B cell (primary cell): ENCODE measurements around the gene SARM1. TPM values are rescaled to one million over a fixed set of nuclear protein-coding genes. Genes with fewer than 3 reads are reported as not detected.

Source experiments
- ATAC-seq: fragments of 200-7000 bp; cut with Tn5 transposase; one replicate; pipeline ENCODE4 v1.10.0; 2021; ENCODE audit warnings: low read depth, mild to moderate bottlenecking, moderate number of reproducible peaks, moderate library complexity
- CTCF ChIA-PET: fragments of 350-600 bp; sonication (Branson Sonifier 250); formaldehyde crosslinking; loops from one replicate; lab custom pipeline; 2021; ENCODE audit warnings: antibody characterized with exemption, inconsistent platforms; lab: Charles Lee
- POLR2A ChIA-PET: fragments of 350-600 bp; sonication (Branson Sonifier 250); formaldehyde crosslinking; loops from one replicate; lab custom pipeline; 2021; ENCODE audit warnings: antibody characterized with exemption; lab: Charles Lee
- DNase-seq: peaks from one replicate; pipeline ENCODE4 v3.0.0; 2013
- H2AFZ ChIP-seq: 2 replicates; pipeline ENCODE4 v1.6.1; 2012; ENCODE audit warnings: mild to moderate bottlenecking, low read depth, low read length; ENCODE audit not compliant: insufficient read depth, poor library complexity, severe bottlenecking
- H3K27ac ChIP-seq, 2 donors: 1 replicate in 1 of 2; 2 replicates in 1 of 2; pipeline ENCODE4 v1.5.1; 2012 to 2013; ENCODE audit warnings: low read length in 2 of 2, mild to moderate bottlenecking in 2 of 2, moderate library complexity in 1 of 2
- H3K27me3 ChIP-seq, 4 experiments: fragments of 200-600 bp in 1 of 4; sonication (generic) in 1 of 4; replicated peaks in 1 of 4; 1 replicate in 2 of 4; 2 replicates in 2 of 4; pipeline versions ENCODE4 v1.6.1 to v1.7.0; 2013 to 2016; ENCODE audit warnings: low read length in 3 of 4, mild to moderate bottlenecking in 2 of 4, mixed read lengths in 1 of 4, moderate library complexity in 1 of 4; ENCODE audit not compliant: insufficient read depth in 4 of 4, control insufficient read depth in 3 of 4; ENCODE audit errors: control extremely low read depth in 1 of 4
- H3K36me3 ChIP-seq, 2 experiments: replicated peaks in 1 of 2; 1 replicate in 1 of 2; 2 replicates in 1 of 2; pipeline versions ENCODE4 v1.6.1 to v1.7.1; 2013; ENCODE audit warnings: low read length in 1 of 2; ENCODE audit not compliant: insufficient read depth in 2 of 2, control insufficient read depth in 1 of 2; ENCODE audit errors: control extremely low read depth in 1 of 2, extremely low read depth in 1 of 2
- H3K4me1 ChIP-seq, 2 donors: fragments of 200-600 bp in 1 of 2; sonication (generic) in 1 of 2; 1 replicate in 1 of 2; 2 replicates in 1 of 2; pipeline versions ENCODE4 v1.5.1 to v1.6.1; 2013 to 2017; ENCODE audit warnings: low read length in 2 of 2; ENCODE audit not compliant: control insufficient read depth in 2 of 2, insufficient read depth in 2 of 2
- H3K4me2 ChIP-seq: replicated peaks from 2 replicates; pipeline ENCODE3; 2012; ENCODE audit warnings: mild to moderate bottlenecking, low read depth, low read length; ENCODE audit not compliant: poor library complexity, severe bottlenecking
- H3K4me3 ChIP-seq, 5 experiments: fragments of 200-600 bp in 1 of 5; sonication (generic) in 1 of 5; 1 replicate in 3 of 5; 2 replicates in 2 of 5; pipeline versions ENCODE4 v1.5.1 to v1.7.0; 2011 to 2016; ENCODE audit warnings: low read length in 4 of 5, mild to moderate bottlenecking in 4 of 5, low read depth in 2 of 5, control low read depth in 1 of 5, moderate library complexity in 1 of 5; ENCODE audit not compliant: insufficient read depth in 1 of 5; ENCODE audit errors: control extremely low read depth in 1 of 5, extremely low read depth in 1 of 5
- H3K79me2 ChIP-seq: fragments of 200-600 bp; sonication (generic); one replicate; pipeline ENCODE4 v1.6.0; 2016; ENCODE audit warnings: low read length; ENCODE audit not compliant: control insufficient read depth, insufficient read depth
- H3K9ac ChIP-seq: fragments of 200-600 bp; sonication (generic); 2 replicates; pipeline ENCODE4 v1.6.1; 2017; ENCODE audit warnings: mild to moderate bottlenecking, low read length, moderate library complexity
- H3K9me3 ChIP-seq, 3 donors: one replicate each; pipeline versions ENCODE4 v1.6.1 to v1.7.1; 2013; ENCODE audit warnings: low read length in 2 of 3; ENCODE audit not compliant: control insufficient read depth in 2 of 3, insufficient read depth in 1 of 3; ENCODE audit errors: control extremely low read depth in 1 of 3
- H4K20me1 ChIP-seq: 2 replicates; pipeline ENCODE4 v1.6.0; 2012; ENCODE audit warnings: mild to moderate bottlenecking, low read length; ENCODE audit not compliant: insufficient read depth, control insufficient read depth, poor library complexity, severe bottlenecking
- H3K27ac Mint-ChIP-seq: one replicate; pipeline ENCODE4 v1.8.0; 2021; ENCODE audit warnings: mixed read lengths
- H3K27me3 Mint-ChIP-seq: one replicate; pipeline ENCODE4 v1.8.0; 2021; ENCODE audit warnings: mixed read lengths
- H3K4me1 Mint-ChIP-seq: one replicate; pipeline ENCODE4 v1.8.0; 2021; ENCODE audit warnings: mixed read lengths
- H3K4me3 Mint-ChIP-seq: one replicate; pipeline ENCODE4 v1.8.0; 2021; ENCODE audit warnings: mixed read lengths
- H3K9me3 Mint-ChIP-seq: one replicate; pipeline ENCODE4 v1.8.0; 2022; ENCODE audit warnings: mixed read lengths; ENCODE audit not compliant: insufficient read depth
- EZH2 ChIP-seq: IDR thresholded peaks from 2 replicates; pipeline ENCODE4 v1.6.1; 2012; ENCODE audit warnings: borderline replicate concordance, low read depth, mild to moderate bottlenecking, moderate library complexity, low read length; ENCODE audit not compliant: insufficient read depth, poor library complexity, severe bottlenecking
- WGBS: methylation state at CpG from one replicate; pipeline ENCODE4 v1.1.5; 2013; ENCODE audit warnings: missing lambda C conversion rate; ENCODE audit not compliant: insufficient coverage; 5-methylcytosine and 5-hydroxymethylcytosine counted together
- intact Hi-C: fragments of 100-400 bp; cut with micrococcal nuclease; formaldehyde crosslinking; loops from one replicate; pipeline ENCODE4 v1.10.0; 2022
- polyA plus RNA-seq: library from polyadenylated mRNA; depleted of rRNA; stranded (reverse); fragments of >200 nt; gene quantifications from 2 replicates; pipeline ENCODE4 v1.2.3, GENCODE V29; 2012
- total RNA-seq, 2 donors: library from RNA; stranded (reverse); fragments of 120-200 nt in 1 of 2; gene quantifications; 1 replicate in 1 of 2; 2 replicates in 1 of 2; pipeline versions ENCODE4 v1.2.3 to v1.2.4, GENCODE V29; 2013 to 2022
- TF ChIP-seq, protein P1 (sequence below): fragments of 200-600 bp; IDR thresholded peaks from one replicate; pipeline ENCODE4 v1.8.0; 2022; ENCODE audit warnings: antibody characterized with exemption, mild to moderate bottlenecking

Gene SARM1
- total and polyA plus RNA-seq, 2 donors (not counting 1 experiment from before 2014, with no cell fraction given), result 22.5 to 32.8 TPM

DNA sequence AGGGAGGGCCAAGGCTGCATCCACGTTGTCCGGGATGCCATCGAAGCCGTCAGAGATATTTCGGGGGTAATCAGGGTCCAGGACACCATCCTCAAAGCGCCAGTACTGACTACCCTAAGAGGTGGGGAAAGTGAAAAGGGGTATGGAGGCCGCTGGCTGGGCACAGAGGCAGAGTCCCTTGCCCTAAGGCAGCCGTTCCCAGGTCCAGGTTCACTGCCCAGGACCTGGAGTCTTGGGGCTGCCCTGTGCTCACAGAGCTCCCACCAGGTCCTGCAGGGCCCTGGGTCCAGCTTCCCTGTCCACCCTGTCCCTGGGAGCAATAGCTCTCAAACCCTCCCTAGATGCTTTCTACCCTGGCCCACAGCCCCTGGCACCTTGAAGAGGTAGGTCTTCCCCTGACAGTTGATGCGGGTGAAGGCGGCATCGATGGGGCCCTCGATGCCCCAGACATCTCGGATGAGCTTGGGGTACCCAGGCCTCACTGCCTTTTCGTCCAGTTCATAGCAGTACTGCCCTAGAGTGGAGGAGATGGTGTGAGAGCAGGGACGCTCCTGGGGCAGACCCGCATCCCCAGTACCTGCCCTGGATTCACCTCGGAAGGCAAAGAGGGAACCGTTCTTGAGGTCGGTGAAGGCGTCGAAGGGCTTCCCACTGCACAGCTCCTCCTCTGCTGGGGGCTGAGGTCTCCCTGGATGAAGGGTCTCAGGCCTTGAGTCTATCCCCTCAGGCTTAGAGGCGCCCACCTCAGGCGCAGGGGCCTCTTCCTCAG is 2.4 kb upstream of the SARM1 start:
- no peak for ATAC-seq
- intact Hi-C loops, result no loop called here
- TF ChIP-seq, protein P1, sequence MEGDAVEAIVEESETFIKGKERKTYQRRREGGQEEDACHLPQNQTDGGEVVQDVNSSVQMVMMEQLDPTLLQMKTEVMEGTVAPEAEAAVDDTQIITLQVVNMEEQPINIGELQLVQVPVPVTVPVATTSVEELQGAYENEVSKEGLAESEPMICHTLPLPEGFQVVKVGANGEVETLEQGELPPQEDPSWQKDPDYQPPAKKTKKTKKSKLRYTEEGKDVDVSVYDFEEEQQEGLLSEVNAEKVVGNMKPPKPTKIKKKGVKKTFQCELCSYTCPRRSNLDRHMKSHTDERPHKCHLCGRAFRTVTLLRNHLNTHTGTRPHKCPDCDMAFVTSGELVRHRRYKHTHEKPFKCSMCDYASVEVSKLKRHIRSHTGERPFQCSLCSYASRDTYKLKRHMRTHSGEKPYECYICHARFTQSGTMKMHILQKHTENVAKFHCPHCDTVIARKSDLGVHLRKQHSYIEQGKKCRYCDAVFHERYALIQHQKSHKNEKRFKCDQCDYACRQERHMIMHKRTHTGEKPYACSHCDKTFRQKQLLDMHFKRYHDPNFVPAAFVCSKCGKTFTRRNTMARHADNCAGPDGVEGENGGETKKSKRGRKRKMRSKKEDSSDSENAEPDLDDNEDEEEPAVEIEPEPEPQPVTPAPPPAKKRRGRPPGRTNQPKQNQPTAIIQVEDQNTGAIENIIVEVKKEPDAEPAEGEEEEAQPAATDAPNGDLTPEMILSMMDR, result no peak
- no peak for TF ChIP-seq EZH2
- H3K4me1 Mint-ChIP-seq, result peaks cover 22% of the 10 kb centered on the region
- CTCF ChIA-PET, result no interaction called here
- Histone ChIP-seq H3K4me1 (peaks cover 14 to 23% of the 10 kb centered on the region in 2 donors), H3K79me2 (peaks cover under 1% of the 10 kb centered on the region), H3K9me3 (no peaks in the 10 kb centered on the region), H3K4me3 (no peak overlapping the region), H4K20me1 (peaks cover 17% of the 10 kb centered on the region), H3K27ac (no peak overlapping the region), H3K27me3 (no peaks in the 10 kb centered on the region), H3K4me2 (no peak overlapping the region), H2AFZ (no peak overlapping the region), H3K36me3 (peaks cover 0 to 12% of the 10 kb centered on the region in 2 experiments), H3K9ac (no peak overlapping the region)
- WGBS, result 95% methylated on average over 22 of the region's 23 CpGs
- H3K27me3 Mint-ChIP-seq, result no peaks in the 10 kb centered on the region
- no peak overlapping the region for H3K27ac Mint-ChIP-seq
- H3K9me3 Mint-ChIP-seq, result no peaks in the 10 kb centered on the region
- no peak for DNase-seq
- POLR2A ChIA-PET, result interaction anchor here (0.6 to 1.6 kb wide), 4 partner anchors 9 to 34 kb away, joined by 3 to 8 read pairs (median 6); partner anchors contain the start of genes IFT20, POLDIP2 and TNFAIP1
- no peak overlapping the region for H3K4me3 Mint-ChIP-seq

DNA sequence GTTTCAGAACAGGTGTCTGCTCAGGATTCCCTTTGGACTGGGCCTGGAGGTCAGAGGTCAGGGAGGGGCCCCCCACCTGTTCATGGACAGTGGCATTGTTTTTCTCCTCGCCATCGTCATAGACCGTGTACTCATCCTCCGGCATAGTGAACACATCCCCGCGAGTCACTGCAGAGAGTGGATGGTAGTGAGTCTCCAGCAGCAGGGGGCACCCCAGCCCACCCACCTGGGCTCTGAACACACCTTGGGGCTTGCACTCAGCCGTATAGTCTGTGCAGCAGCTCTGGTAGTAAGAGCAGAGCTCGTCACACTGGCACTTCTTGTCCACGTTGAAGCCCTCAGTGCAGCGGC is 1.8 kb upstream of the SARM1 start:
- WGBS, result 96% methylated on average over 10 of the region's 10 CpGs

More for the DNA sequence above, 1.8 kb upstream of the SARM1 start:
- peaks cover 14 to 23% of the 10 kb centered on the region in 2 donors for H3K4me1 ChIP-seq
- Mint-ChIP-seq H3K4me1 (peaks cover 22% of the 10 kb centered on the region), H3K9me3 (no peaks in the 10 kb centered on the region), H3K4me3 (no peak overlapping the region), H3K27me3 (no peaks in the 10 kb centered on the region), H3K27ac (peak overlapping the region; percentile 96)
- POLR2A ChIA-PET, result interaction anchor here (1.0 kb wide), 1 partner anchor 12 kb away, joined by 6 read pairs; the partner anchor contains the start of gene POLDIP2
- H3K4me3 ChIP-seq, result no peak overlapping the region
- H3K27ac ChIP-seq, result no peak overlapping the region
- no peak overlapping the region for H2AFZ ChIP-seq
- H3K9ac ChIP-seq, result no peak overlapping the region
- intact Hi-C loops, result loop anchor here (2.0 to 5.0 kb wide), 2 partner anchors 15 to 38 kb away; partner anchors contain the start of gene SLC46A1
- H3K9me3 ChIP-seq, result no peaks in the 10 kb centered on the region
- no peak for ATAC-seq
- CTCF ChIA-PET, result interaction anchor here (1.0 to 3.8 kb wide), 2 partner anchors 11 to 41 kb away, joined by 3 to 19 read pairs; partner anchors contain the start of gene POLDIP2
- H4K20me1 ChIP-seq, result peaks cover 22% of the 10 kb centered on the region
- peaks cover 3% of the 10 kb centered on the region for H3K79me2 ChIP-seq
- DNase-seq, result peak; percentile 23
- H3K4me2 ChIP-seq, result no peak overlapping the region
- H3K36me3 ChIP-seq, result peaks cover 0 to 7% of the 10 kb centered on the region in 2 experiments
- H3K27me3 ChIP-seq, result no peaks in the 10 kb centered on the region
- no peak for TF ChIP-seq EZH2
- TF ChIP-seq, protein P1, result no peak
